DMS 273 (cell line): Measurements from ENCODE around the gene STPG4.
A peak's percentile ranks its signal among the peaks of the same experiment; 100 is the strongest.

ENCODE experiments used
- DNase-seq: peaks from one replicate; lab custom pipeline; 2025; ENCODE audit not compliant: unreplicated experiment; lab: John Stamatoyannopoulos, UW

STPG4 gene

DNA sequence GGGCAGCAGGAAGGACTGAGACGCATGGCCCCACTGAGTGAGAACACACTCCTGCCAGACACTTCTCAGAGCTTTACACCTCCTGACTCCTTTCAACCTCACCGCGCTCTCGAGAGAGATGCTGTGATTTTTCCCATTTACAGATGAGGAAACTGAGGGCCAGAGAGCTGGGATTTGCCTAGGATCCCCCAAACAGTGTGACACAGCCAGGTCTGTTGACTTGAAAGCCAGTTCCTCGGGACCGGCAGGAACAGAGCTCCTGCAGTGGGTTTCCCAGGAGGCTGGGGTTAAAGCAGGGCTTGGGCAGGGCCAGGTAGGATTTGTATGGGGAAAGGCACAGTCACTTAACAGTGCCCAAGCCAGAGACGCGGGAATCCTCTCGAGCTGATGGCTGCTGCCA is 81.9 kb downstream of the STPG4 start:
- DNase-seq, result no peak

DNA sequence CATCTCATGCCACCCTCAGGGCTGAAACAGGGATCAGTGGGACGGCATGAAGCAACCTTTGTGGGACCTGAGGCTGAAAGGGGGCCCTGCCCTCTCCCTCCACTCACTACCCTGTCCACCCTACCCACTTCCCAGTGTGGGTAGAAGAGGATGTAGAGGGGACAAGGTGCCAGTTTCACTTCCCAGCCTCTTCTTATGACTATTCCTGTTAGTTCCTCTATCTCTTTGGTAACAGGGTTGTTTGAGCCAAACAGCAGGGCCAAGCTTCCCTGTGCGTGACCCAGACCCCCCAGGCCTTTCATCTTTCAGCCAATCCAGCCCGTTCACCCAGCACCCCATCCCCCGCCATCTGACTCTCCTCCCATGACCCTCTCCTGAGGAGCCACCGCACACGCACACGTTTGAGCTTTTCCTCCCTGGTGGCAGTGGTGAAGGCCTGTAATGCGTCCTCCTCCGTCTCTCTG is 82.3 kb downstream of the STPG4 start:
- DNase-seq, result no peak

DNA sequence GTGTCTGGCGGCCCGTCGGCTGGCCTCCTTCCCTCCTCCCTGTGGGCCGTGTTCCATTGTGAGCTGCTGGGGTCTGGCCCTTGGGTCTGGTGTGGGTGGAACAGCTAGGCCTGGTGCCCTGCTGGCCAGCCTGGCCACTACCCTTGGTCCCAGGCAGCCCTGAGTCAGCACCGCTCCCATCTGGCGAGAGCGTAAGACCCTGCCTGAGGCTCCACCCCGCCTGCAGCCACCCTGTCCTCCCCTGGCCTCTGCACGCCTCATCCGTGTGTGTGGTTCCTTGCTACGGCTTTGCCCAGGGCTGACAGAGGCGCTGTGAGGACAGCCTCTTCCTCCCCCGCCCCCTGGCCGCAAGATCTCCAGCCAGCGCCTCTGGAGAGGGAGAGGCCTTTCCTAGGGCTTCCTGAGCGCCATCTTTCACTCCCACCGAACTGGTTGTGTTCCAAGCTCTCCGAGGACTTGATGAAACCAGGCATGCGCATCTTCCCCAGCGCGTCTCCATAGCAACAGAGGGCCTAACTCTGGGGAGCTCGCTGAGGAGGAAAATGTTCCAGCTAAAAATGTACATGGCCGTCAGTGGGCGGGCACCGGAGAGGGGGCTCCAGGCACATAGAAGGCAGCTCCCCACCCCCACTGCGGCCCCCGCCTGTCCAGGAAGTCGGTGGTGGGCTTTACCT is 83.0 kb downstream of the STPG4 start:
- DNase-seq, result peak; percentile 97

DNA sequence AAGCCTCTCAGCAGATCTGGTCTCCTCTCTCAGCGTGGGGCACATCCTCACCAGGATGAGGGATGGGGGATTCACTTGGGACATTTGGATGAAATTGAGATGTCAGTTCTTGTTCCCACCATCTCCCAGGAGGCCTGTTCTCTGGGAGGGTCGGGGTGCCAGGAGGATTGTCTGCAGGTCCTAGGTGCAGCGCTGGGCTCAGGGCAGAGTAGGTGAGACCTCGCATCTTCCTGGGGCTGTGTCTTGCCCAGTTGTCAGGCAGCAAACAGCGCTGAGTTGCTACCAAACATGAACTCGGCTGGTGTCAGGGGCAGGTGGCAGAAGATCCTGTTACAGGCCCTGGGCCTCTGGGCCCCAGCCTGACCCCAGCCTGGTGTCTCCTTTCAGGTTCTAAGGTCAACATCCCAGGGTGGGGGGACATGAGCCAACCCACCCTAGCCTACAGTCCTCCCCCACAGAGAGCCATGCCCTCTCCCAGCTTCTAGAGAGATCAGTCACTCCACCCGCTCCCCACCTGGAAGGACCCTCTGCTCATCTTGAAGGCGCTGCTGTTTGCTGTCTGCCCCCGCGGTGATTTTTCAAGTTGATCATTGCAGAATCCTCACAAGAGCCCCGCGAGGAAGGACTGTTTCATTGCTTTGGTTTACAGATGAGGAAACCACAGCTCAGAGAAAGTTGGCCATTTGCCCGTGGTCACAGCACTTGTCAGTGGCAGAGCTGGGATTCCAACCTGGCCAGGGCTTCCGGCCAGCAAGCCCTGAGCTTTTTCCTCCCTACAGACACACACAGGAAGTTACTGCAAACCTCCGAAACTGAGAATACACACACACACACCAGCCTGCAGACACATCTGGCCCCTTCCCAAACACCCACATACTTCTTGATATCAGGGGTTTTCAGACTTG is 83.9 kb downstream of the STPG4 start:
- peak; percentile 61 for DNase-seq

DNA sequence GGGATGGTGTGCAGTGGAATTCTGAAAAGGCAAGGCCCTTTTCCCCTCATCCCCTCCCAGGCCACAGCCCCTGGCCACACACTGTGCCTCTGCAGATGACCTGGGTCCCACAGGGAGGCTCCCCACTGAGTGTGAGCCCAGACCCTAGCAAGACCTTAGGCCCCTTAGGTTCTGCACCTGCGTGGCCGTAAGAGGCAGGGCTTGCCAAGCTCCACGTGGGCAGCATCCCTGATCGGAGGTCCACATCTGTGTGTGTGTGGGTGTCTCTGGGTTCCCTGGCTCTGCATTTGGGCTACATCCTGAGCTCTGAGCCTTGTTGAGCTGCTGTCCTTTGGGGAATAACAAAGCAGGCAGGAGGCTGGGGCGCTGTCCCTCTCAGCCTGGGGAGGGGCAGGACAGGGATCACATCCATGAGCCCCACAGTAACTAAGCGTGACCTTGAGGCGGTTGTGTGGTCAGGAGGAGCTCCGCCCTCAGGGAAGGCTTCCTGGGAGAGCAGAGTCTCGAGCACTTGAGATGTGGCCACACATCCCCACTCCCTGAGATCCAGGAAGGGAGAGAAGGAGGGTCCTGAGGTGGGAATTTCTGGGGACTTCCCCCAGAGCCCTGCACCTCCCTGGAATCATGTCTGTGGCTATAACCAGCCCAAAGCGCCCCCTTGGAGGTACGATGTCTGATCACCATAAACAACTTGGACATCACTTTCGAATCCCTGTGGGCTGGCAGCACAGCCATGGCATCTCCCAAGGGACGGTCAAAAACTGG is 84.8 kb downstream of the STPG4 start:
- no peak for DNase-seq

DNA sequence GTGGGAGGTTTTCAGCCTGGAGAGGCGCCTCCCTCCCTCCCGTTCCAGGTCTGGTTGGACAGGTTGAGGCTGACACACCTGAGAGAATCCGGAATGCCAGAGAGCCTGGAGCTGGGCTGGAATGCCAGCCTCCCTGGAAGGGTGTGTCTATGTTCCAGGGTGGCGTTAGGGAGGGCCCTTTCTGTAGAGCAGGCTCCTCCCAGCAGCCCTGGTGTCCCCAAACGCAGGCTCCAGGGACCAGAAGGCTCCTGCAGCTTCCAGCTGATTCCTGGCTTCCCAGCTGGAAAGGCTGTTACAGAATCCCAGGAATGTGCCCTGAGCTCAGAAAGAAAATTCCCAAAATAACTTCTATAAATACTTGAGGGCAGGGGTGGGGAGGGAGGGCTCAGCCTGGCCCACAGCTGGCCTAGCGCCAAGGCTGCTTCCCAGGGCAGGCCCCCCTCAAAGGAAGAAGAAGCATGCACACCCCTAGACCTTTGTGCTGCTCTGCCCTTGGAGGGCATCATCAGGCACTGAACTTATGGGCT is 85.4 kb downstream of the STPG4 start:
- no peak for DNase-seq

DNA sequence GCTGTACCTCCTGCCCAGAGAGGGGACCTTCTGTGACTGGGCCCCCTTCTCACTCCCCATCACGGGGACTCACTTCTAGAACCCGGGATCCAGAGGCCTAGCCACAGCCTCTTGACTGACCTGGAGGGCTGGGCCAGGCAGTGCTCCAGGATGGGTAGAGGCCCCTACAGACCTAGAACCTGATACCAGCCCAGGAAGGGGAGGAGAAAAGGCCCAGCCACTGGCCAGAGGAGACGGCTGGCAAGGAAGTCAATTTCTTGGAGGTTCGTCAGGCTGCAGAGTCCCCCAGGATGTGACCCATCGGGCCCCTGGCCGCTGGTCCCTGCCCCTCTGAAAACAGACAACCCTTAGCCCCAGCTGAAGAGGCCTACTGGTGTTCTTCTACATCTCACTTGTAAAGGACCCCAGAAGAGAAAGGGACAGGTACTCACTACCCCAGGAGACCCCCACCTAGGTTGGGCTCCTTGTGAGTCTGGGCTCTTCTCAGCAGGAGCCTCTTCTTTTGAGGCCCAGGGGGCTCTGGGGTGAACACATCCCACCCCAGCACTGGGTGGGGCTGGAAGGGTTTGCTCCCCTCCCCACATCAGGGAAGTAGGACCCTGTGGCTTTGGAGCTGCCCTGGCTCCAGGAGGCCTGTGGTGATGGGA is 86.0 kb downstream of the STPG4 start:
- DNase-seq, result no peak

DNA sequence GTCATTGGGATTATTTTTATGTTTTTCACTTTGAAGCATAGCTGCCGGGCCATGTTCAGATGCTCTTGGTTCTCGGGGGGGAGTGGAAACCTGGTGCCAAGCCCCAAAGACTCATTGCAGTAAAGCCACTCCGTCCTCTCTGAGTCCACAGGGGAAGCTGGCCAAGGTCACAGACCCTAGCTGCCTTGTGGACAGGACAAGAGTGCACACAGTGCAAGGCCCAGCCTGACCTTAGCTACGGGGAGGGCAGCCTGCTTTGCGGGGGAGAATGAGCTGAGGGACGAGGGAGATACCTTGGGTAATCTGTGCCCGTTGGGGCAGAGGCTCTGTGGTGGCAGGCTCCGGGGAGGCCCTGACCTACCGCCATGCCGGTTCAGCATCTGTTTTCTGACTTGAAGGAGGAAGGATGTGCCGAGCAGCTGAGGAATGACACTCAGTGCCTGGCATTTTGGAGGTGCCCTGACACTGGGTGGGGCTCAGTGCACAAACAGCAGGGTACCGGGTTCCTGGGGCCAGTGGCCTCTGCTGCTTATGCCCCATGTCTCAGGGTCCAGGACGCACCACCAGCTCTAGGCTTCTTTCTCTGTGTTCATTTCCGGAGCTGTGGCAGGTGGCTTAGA is 87.2 kb downstream of the STPG4 start:
- DNase-seq, result no peak

DNA sequence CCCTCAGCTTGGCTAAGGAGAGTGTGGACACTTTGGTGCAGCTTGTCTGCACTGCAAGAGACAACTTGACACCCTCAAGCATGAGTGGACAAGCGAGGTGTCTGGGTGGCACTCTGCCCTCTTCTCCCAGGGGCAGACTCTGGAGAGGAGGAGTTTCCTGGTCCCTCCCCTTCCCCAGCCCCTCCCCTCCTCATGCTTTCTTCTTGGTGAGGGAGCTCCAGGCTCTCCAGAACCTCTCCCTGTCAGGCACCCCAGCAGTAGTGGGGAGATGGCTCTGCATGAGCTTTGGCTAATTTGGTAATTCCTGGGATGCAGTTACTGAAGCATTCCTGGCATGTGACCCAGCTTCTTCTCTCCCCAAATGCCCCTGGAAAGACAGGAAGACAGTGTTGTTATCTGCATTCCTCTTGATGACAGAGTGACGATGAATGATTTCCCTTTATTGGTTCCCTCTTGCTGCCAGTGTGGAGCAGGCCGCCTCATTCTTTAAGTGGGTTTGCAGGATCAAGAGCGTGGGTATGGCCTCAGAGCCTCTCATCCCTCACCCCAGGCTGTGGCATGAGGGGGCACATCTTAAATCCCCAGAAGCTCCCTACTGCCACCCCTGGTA is 89.2 kb downstream of the STPG4 start:
- DNase-seq, result no peak

DNA sequence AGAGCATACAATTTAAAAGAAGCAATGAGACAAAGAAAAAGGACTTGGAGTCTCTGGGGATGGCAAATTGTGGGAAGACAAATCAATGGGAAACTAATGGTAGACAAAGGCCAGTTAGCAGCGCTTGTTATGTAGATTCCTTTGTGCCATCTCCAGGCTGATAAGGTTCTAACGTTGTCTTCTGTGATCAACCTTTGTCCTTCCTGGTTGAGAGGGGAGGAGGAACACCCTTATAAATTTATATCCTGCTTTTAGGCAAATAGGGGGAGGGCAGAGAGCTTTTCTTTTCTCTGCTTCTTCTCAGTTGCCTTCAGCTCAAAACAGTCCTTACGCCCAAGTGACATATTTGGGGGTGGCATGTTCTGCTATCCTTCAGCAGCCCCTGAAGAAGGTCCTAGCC is 89.8 kb downstream of the STPG4 start:
- DNase-seq, result no peak

DNA sequence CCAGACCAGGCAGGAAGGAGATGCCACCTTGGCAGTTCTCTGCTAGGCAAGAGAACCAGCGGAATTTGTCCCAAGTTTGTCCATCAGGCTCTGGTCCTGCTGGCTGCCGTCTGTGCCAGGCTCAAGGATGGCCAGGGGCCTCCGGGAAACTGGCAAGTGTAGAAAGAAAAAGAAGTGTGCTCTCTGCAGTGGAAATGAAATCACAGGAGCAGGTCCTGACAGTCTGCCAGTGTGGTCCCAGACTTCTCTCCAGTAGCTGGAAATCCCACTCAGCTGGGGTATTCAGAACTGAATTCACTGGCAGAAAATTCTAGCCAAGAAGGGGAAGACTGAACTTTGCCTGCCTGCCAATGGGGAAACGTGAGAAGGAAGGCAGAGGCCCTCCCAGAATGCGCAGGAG is 91.0 kb downstream of the STPG4 start:
- no peak for DNase-seq

DNA sequence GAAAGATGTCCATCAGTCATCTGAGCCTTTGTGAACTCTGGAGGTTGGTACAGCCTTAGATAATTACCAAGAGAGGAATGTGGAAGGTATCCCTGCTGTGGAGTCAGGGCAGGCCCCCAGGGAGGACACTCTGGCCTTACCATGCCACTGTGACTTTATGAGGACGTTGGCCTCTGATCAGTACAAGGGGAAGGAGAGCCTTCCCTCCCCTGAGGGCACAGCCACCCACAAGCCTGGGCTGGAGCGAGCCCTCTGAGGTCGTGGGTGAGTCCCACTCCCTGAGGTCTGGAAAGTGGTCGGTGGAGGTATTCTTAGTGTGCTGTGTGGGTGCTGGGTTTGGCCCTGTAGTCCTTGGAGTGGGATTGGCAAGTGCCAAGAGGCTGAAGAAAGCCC is 91.6 kb downstream of the STPG4 start:
- DNase-seq, result no peak

DNA sequence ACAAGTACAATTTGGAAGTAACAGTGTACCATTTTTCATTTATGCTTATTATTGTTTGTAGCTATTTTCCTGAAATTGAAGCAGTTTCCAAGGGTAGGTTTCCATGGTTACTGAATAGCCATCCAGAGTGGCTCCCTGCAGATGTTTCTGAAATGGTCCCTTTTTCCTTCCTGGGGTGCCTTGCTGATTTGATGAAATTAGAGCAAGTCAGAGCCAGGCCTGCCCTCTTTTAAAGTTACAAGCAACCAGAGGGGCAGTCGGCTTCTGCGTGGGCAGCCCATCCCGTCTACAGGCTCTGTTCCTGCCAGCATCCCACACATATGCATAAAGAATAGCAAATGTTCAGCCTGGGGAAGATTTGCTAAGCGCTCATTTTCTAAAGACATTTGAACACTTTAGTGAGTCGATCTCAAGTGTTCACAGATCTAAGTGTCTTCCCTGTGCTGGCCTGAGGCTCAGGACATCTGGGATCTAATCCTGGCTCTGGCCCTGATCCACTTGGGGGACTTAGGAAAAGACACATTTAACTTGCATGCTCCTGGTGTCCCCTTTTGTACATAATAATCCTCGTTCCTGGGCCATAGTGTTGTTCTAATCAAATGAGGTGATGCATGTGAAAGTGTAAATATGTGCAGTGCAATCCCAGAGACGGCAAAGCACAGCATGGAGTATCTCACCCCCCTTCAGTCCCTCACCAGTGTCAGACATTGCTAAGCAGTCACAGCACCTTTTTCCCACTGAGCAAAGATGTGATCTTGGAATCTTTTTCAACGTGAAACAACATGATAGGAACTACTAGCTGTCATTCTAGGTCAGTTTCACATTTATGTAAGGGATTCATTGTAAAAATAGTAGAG is 92.2 kb downstream of the STPG4 start:
- no peak for DNase-seq

DNA sequence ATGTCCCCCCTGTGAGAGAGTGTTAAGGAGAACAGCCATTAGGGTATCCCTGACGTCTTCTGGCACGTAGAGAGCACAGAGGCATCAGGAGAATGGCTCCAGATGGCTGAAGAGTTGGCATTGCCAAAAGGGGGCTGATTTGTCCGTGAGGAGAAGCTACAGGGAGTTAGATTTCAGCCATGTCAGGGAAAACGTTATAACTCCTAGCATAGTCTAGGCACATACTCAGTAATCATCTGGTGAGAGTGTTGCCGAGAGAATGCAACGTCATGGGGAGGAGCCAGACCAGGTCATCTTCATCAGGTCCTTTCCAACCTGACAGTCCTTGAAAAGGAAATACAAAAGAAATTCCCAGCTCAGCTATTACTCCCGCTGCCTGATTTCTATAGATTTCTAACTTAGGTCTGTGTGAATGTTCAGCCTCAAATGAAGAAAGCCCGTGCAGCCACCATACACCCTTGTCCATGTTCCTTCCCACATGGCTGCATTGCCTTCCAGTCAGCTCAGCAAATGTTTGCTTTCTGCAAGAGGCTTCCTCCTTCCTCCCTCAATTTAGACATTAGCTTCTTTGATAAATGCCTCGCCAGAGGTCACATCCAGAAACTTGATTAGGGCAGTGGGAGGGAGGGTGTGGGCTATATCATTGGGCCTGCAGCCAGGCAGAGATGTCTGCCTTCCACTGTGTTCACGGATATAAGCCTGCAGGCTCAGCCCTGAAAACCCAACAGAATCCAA is 93.0 kb downstream of the STPG4 start:
- peak; percentile 76 for DNase-seq

DNA sequence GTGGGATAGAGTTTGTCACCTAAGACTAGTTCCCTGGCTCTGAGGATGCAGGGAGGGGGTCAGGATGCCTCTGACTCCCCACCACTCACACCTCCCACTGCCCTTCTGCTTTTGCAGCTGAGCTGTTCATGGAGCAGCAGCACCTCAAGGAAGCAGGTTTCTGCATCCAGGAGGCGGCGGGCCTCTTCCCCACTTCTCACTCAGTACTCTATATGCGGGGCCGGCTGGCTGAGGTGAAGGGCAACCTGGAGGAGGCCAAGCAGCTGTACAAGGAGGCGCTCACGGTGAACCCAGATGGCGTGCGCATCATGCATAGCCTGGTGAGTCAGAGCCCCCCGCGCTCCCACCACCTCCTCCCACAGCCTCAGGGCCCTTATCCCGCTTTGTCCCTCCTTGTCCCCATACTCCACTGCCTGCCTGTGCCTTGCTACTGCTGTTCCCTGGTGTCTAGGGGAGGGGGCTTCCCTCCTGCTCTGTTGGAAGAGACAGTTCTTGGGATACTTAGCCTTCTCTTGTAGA is 94.4 kb downstream of the STPG4 start:
- DNase-seq, result peak; percentile 30

DNA sequence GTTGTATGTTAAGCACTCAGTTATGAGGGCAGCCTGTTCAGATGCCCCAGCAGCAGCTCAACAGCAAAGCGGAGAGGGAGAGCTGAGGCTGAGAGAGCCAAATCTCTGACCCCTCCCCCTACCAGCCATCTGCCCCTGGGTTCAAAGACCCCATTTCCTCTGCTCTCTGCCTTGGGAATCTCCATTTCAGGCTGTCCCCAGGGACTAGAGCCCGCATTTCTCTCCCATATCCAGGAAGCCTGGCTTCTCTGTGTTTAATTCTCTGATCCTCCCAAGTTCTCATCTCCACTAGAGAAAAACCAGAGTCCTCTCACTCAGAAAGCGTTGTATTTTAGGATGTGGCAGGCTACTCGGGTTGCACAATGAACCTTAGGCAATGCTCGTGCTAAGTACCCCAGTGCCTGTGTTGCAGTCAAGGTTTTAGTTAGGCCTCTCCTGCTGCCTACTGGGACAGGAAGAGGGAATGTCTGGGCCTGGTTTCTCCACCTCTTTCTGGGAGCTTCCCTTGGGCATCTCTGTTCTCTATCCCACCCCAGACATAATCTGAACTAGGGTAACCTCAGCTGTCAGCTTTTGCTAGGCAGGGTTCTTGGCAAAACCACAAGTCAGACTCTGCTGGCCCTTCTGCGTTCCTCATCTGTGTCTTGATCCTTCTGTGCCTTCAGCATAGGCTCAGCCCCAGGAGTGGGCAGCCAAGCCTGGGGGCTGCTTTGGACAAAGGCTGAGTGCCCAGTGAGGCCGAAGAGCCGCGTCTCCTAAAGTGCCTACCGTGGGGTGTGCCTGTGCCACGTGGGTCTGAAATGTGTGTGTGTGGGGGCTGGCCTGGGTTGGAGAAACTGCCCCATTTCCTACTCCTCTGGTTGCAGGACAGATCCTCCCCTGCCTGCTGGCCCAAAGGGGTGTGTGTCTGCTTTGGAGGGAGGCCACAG is 96.8 kb downstream of the STPG4 start:
- peak; percentile 80 for DNase-seq

DNA sequence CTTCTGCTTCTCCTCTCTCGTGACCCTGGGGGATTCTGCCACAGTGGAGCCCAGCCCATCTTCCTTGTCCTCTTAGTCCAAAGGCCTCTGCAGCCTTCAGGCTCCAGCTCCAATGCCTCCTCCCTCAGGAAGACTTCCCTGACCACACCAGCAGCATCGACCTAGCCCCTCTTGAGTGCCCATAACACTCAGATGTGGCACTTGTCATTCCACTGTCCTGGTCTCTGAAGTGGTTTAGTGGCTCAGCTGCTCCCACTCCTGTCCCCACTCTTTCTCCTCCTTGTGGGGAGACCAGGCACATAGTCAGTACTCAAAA is 97.5 kb downstream of the STPG4 start:
- DNase-seq, result no peak
